ENCODE data around the gene CMTM8.

DNA sequence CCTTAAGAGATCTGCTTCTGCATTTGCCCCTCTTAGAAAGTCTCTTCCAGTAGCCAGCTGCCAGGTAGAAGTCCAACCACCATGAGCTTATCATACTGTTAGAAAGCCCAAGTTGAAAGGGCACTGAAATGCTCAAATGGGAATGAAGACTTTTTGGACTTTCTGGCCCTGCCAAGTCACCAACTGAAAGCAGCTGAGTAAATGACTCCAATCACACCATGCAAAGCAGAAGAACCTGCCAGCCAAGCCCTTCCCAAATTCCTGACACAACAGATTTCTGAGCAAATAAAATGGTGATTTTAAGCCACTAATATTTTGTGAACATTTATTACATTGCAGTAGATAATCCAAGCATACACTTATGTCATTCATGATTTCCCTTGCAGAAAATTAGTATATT is 2.1 kb upstream of the CMTM8 start:
- TF ChIP-seq CTCF (IDR thresholded peaks at IDR 0.05; ENCODE audit: low read depth, low read length), result no peak
- no peak for TF ChIP-seq EZH2phosphoT487 (IDR thresholded peaks at IDR 0.05; ENCODE audit: low read depth)

Data from OCI-LY3 (cell line).